Endothelial cell of umbilical vein (primary cell): ENCODE results near the gene FCAR. TPM values are rescaled to one million over a fixed set of nuclear protein-coding genes. Genes with fewer than 3 reads are reported as not detected.

Experiments
- BruUV-seq: library from RNA; stranded (reverse); fragments of 400-500 nt; replicated peaks from 2 replicates; lab custom pipeline; 2021; lab: Mats Ljungman, UMichigan
- CTCF ChIA-PET: fragments of 300-600, 350-600 bp; sonication (Branson Sonifier 250); formaldehyde crosslinking; loops from one replicate; lab custom pipeline; 2021; ENCODE audit warnings: antibody characterized with exemption, inconsistent platforms; lab: Charles Lee
- POLR2A ChIA-PET: fragments of 300-600, 350-600 bp; sonication (Branson Sonifier 250); formaldehyde crosslinking; loops from one replicate; lab custom pipeline; 2021; ENCODE audit warnings: antibody characterized with exemption, inconsistent platforms; lab: Charles Lee
- DNase-seq: peaks from one replicate; pipeline ENCODE4 v3.0.0-alpha.2; 2011; ENCODE audit warnings: low read depth, low spot score
- FAIRE-seq: peaks from 2 replicates; lab custom pipeline; 2011; peaks lifted over from hg19 to GRCh38; lab: Jason Lieb, UNC
- H2AFZ ChIP-seq: 2 replicates; pipeline ENCODE4 v1.6.0; 2012; ENCODE audit warnings: low read depth, low read length, control low read depth, inconsistent platforms
- H3K27ac ChIP-seq: 2 replicates; pipeline ENCODE4 v1.5.1; 2011; ENCODE audit warnings: low read depth, mild to moderate bottlenecking, control low read depth, low read length, moderate library complexity; ENCODE audit not compliant: insufficient read depth
- H3K27me3 ChIP-seq, 2 experiments: 2 replicates each; pipeline versions ENCODE4 v1.6.0 to v1.6.1; 2011; ENCODE audit warnings: low read length in 2 of 2, mixed read lengths in 1 of 2; ENCODE audit not compliant: control insufficient read depth in 2 of 2, insufficient read depth in 2 of 2
- H3K36me3 ChIP-seq, 2 experiments: 2 replicates in 1 of 2; 3 replicates in 1 of 2; pipeline ENCODE4 v1.5.1; 2011; ENCODE audit warnings: low read length in 2 of 2, mild to moderate bottlenecking in 1 of 2, moderate library complexity in 1 of 2; ENCODE audit not compliant: control insufficient read depth in 2 of 2, insufficient read depth in 2 of 2; ENCODE audit errors: extremely low read depth in 1 of 2
- H3K4me1 ChIP-seq: 3 replicates; pipeline ENCODE4 v1.5.1; 2011; ENCODE audit warnings: mild to moderate bottlenecking, low read length; ENCODE audit not compliant: control insufficient read depth, insufficient read depth; ENCODE audit errors: extremely low read depth
- H3K4me2 ChIP-seq: 2 replicates; pipeline ENCODE4 v1.6.1; 2011; ENCODE audit warnings: low read length, control low read depth, mixed read lengths; ENCODE audit not compliant: insufficient read depth
- H3K4me3 ChIP-seq, 3 experiments: fragments of 200-600 bp in 1 of 3; sonication (generic), shearing (Covaris generic) in 1 of 3; replicated peaks in 1 of 3; 2 replicates each; pipeline ENCODE4 v1.5.1; 2011 to 2016; ENCODE audit warnings: control low read depth in 3 of 3, low read length in 3 of 3, mild to moderate bottlenecking in 2 of 3, inconsistent platforms in 1 of 3, low read depth in 1 of 3, moderate library complexity in 1 of 3; ENCODE audit not compliant: insufficient read depth in 1 of 3
- H3K79me2 ChIP-seq: 2 replicates; pipeline ENCODE4 v1.6.0; 2012; ENCODE audit warnings: low read length, inconsistent platforms; ENCODE audit not compliant: control insufficient read depth, insufficient read depth
- H3K9ac ChIP-seq: replicated peaks from 2 replicates; pipeline ENCODE3; 2011; ENCODE audit warnings: low read length, control low read depth; ENCODE audit not compliant: insufficient read depth; ENCODE audit errors: extremely low read depth
- H3K9me1 ChIP-seq: replicated peaks from 3 replicates; pipeline ENCODE4 v1.6.0; 2011; ENCODE audit warnings: mild to moderate bottlenecking, low read length; ENCODE audit not compliant: control insufficient read depth, insufficient read depth; ENCODE audit errors: extremely low read depth
- H3K9me3 ChIP-seq: replicated peaks from 2 replicates; pipeline ENCODE4 v1.5.1; 2012; ENCODE audit warnings: low read length, inconsistent platforms; ENCODE audit not compliant: control insufficient read depth, insufficient read depth
- H4K20me1 ChIP-seq: replicated peaks from 2 replicates; pipeline ENCODE3; 2011; ENCODE audit warnings: mild to moderate bottlenecking, low read length; ENCODE audit not compliant: control insufficient read depth, insufficient read depth; ENCODE audit errors: extremely low read depth
- CTCF ChIP-seq, 2 donors: IDR thresholded peaks; 1 replicate in 1 of 2; 2 replicates in 1 of 2; pipeline ENCODE4 v1.5.1; 2011; ENCODE audit warnings: low read length in 2 of 2, mild to moderate bottlenecking in 2 of 2, moderate library complexity in 2 of 2, control low read depth in 1 of 2, inconsistent platforms in 1 of 2, low read depth in 1 of 2; ENCODE audit not compliant: insufficient read depth in 1 of 2; ENCODE audit errors: extremely low read depth in 1 of 2
- EZH2 ChIP-seq: IDR thresholded peaks from 2 replicates; pipeline ENCODE4 v1.6.1; 2012; ENCODE audit warnings: borderline replicate concordance, low read depth, mild to moderate bottlenecking, moderate library complexity, low read length, inconsistent platforms; ENCODE audit not compliant: severe bottlenecking
- GATA2 ChIP-seq: IDR thresholded peaks from 2 replicates; pipeline ENCODE4 v1.7.0; 2011; ENCODE audit warnings: low read depth, mild to moderate bottlenecking, moderate library complexity, mixed read lengths, low read length; ENCODE audit not compliant: insufficient read length, insufficient read depth
- JUN ChIP-seq: IDR thresholded peaks from 2 replicates; pipeline ENCODE4 v1.6.1; 2011; ENCODE audit warnings: borderline replicate concordance, low read depth; ENCODE audit not compliant: insufficient read length, insufficient read depth
- MAX ChIP-seq: IDR thresholded peaks from 2 replicates; pipeline ENCODE4 v1.6.1; 2011; ENCODE audit not compliant: insufficient read depth, insufficient read length
- MYC ChIP-seq: IDR thresholded peaks from one replicate; pipeline ENCODE4 v1.6.1; 2011; ENCODE audit warnings: mild to moderate bottlenecking, low read depth, low read length
- POLR2A ChIP-seq: IDR thresholded peaks from 2 replicates; pipeline ENCODE4 v1.6.1; 2012; ENCODE audit warnings: low read depth, mild to moderate bottlenecking, control low read depth, low read length
- POLR2AphosphoS5 ChIP-seq: IDR thresholded peaks from 2 replicates; pipeline ENCODE4 v1.6.1; 2012; ENCODE audit warnings: low read depth, mild to moderate bottlenecking, control low read depth, low read length, moderate library complexity; ENCODE audit not compliant: insufficient read depth
- dilution Hi-C: fragments of 300-500 bp; cut with MboI; formaldehyde crosslinking; loops from one replicate; pipeline ENCODE4 v1.15.0; 2019; ENCODE audit warnings: low sequenced_read_pairs; ENCODE audit not compliant: extremely low pct_ligation_motif_present
- intact Hi-C: fragments of 100-400 bp; cut with micrococcal nuclease; formaldehyde crosslinking; loops from one replicate; pipeline ENCODE4 v1.10.0; 2022
- polyA plus RNA-seq, 4 experiments: library from polyadenylated mRNA; depleted of rRNA in 3 of 4; stranded (reverse) in 3 of 4; unstranded in 1 of 4; fragments of >200 nt; gene quantifications; 2 replicates each; pipeline versions ENCODE4 v1.2.1 to v1.2.3, GENCODE V29; 2011 to 2012; ENCODE audit warnings: missing spikeins in 1 of 4
- total RNA-seq: library from RNA; stranded (reverse); gene quantifications from 2 replicates; pipeline ENCODE4 v1.2.3, GENCODE V29; 2021

Gene FCAR
- total and polyA plus RNA-seq, 2 donors (not counting 3 experiments of a cell fraction or from before 2014, with no cell fraction given) = not detected

- H3K4me1 ChIP-seq = no peaks in the 10 kb centered on the region
- H3K9ac ChIP-seq = no peak overlapping the region
- TF ChIP-seq MYC (no peak), JUN (no peak), POLR2AphosphoS5 (no peak), EZH2 (no peak), GATA2 (no peak), POLR2A (no peak), MAX (no peak), CTCF (IDR thresholded peaks at IDR 0.05; ENCODE audit: extremely low read depth in 1 of 2, insufficient read depth in 1 of 2, low read depth in 1 of 2, low read length in 2 of 2) (no peak)
- no peaks in the 10 kb centered on the region for H3K9me1 ChIP-seq
- no peaks in the 10 kb centered on the region for H3K79me2 ChIP-seq
- H3K9me3 ChIP-seq = peaks cover 1% of the 10 kb centered on the region
- BruUV-seq = no TSS peak
- H3K4me2 ChIP-seq = no peak overlapping the region
- no peak overlapping the region for H3K27ac ChIP-seq
- dilution Hi-C loops = no loop called here
- FAIRE-seq (no peak), DNase-seq (no peak)
- CTCF ChIA-PET = interaction anchor here (1.1 kb wide), 1 partner anchor 42 kb away, joined by 3 read pairs; no protein-coding TSS in a partner anchor
- intact Hi-C loops = no loop called here
- no peaks in the 10 kb centered on the region for H3K36me3 ChIP-seq
- POLR2A ChIA-PET = no interaction called here
- no peaks in the 10 kb centered on the region for H4K20me1 ChIP-seq
- no peak overlapping the region for H2AFZ ChIP-seq
- no peak overlapping the region for H3K4me3 ChIP-seq
- no peaks in the 10 kb centered on the region for H3K27me3 ChIP-seq
Observed at GRCh38 chr19:54923276-54923675, 49.2 kb downstream of the FCAR start.
